HepG2 (cell line): ENCODE results near the gene KANK4. TPM values are rescaled to one million over a fixed set of nuclear protein-coding genes. Genes with fewer than 3 reads are reported as not detected.

Source experiments
- CEBPB ChIP-seq: IDR thresholded peaks from 2 replicates; pipeline ENCODE4 v1.6.1; 2011; ENCODE audit warnings: low read depth, low read length, improper control_type of control experiment, borderline replicate concordance
- CREB1 ChIP-seq, 2 experiments: fragments of 450-650 bp in 1 of 2; IDR thresholded peaks; 2 replicates each; pipeline ENCODE4 v1.6.1; 2016 to 2017; ENCODE audit warnings: control low read depth in 1 of 2, mild to moderate bottlenecking in 1 of 2, missing compliant biosample characterization in 1 of 2, missing genetic modification characterization in 1 of 2
- FLYWCH1 ChIP-seq: sonication (generic); formaldehyde crosslinking; IDR thresholded peaks from 2 replicates; pipeline ENCODE4 v1.8.1; 2023; ENCODE audit warnings: mild to moderate bottlenecking, missing genetic modification reagents
- FOXP1 ChIP-seq, 2 experiments: fragments of 450-650 bp in 1 of 2; IDR thresholded peaks; 2 replicates each; pipeline ENCODE4 v1.6.1; 2017 to 2018; ENCODE audit warnings: antibody characterized with exemption in 1 of 2
- IRF9 ChIP-seq: sonication (generic); formaldehyde crosslinking; IDR thresholded peaks from 2 replicates; pipeline ENCODE4 v1.8.0; 2022; ENCODE audit warnings: missing genetic modification reagents, mild to moderate bottlenecking, borderline replicate concordance
- KDM6A ChIP-seq: IDR thresholded peaks from 2 replicates; pipeline ENCODE4 v1.6.1; 2016; ENCODE audit warnings: low read depth
- MEIS2 ChIP-seq: sonication (generic); formaldehyde crosslinking; IDR thresholded peaks from 2 replicates; pipeline ENCODE4 v1.9.0; 2021; ENCODE audit warnings: mild to moderate bottlenecking, missing genetic modification reagents
- NCOR1 ChIP-seq: fragments of 200-600 bp; sonication (generic); IDR thresholded peaks from 2 replicates; pipeline ENCODE4 v1.7.0; 2017; ENCODE audit warnings: antibody characterized with exemption, low read length, borderline replicate concordance
- NFE2 ChIP-seq: sonication (generic); formaldehyde crosslinking; IDR thresholded peaks from 2 replicates; pipeline ENCODE4 v1.4.0; 2020; ENCODE audit warnings: missing genetic modification reagents
- SIN3A ChIP-seq: IDR thresholded peaks from 2 replicates; pipeline ENCODE4 v1.6.1; 2011; ENCODE audit warnings: low read depth, mild to moderate bottlenecking, control low read depth, low read length, borderline replicate concordance
- SPEN ChIP-seq: sonication (generic); formaldehyde crosslinking; IDR thresholded peaks from 2 replicates; pipeline ENCODE4 v1.5.1; 2020; ENCODE audit warnings: low read depth, mild to moderate bottlenecking, missing genetic modification reagents
- ZMYM4 ChIP-seq: sonication (generic); formaldehyde crosslinking; IDR thresholded peaks from 2 replicates; pipeline ENCODE4 v1.8.1; 2023; ENCODE audit warnings: mild to moderate bottlenecking, missing genetic modification reagents
- ZNF142 ChIP-seq: sonication (generic); formaldehyde crosslinking; IDR thresholded peaks from 2 replicates; pipeline ENCODE4 v1.4.0; 2020; ENCODE audit warnings: missing genetic modification reagents
- ZNF512 ChIP-seq: sonication (generic); formaldehyde crosslinking; IDR thresholded peaks from 2 replicates; pipeline ENCODE4 v1.4.0; 2020; ENCODE audit warnings: mild to moderate bottlenecking, missing genetic modification reagents
- ZNF558 ChIP-seq: sonication (generic); formaldehyde crosslinking; IDR thresholded peaks from 2 replicates; pipeline ENCODE4 v1.9.0; 2022; ENCODE audit warnings: mild to moderate bottlenecking, missing genetic modification reagents, borderline replicate concordance
- ZNF572 ChIP-seq: sonication (generic); formaldehyde crosslinking; IDR thresholded peaks from 2 replicates; pipeline ENCODE4 v1.5.1; 2020; ENCODE audit warnings: mild to moderate bottlenecking, missing genetic modification reagents
- ZNF724P ChIP-seq: sonication (generic); formaldehyde crosslinking; IDR thresholded peaks from 2 replicates; pipeline ENCODE4 v1.8.0; 2022; ENCODE audit warnings: missing genetic modification reagents, borderline replicate concordance
- ZNF800 ChIP-seq: sonication (generic); formaldehyde crosslinking; IDR thresholded peaks from 2 replicates; pipeline ENCODE4 v1.4.0; 2020; ENCODE audit warnings: missing genetic modification reagents
- polyA plus RNA-seq, 8 experiments: library from polyadenylated mRNA; depleted of rRNA in 3 of 8; stranded (reverse) in 7 of 8; unstranded in 1 of 8; fragments of >200 nt; fragmentation: Illumina TruSeq in 4 of 8; extraction: Trizol in 4 of 8; gene quantifications; 2 replicates each; pipeline versions ENCODE4 v1.2.1 to v1.2.3, GENCODE V29; 2011 to 2016; ENCODE audit warnings: low read depth in 4 of 8, missing spikeins in 1 of 8, mixed read lengths in 1 of 8; ENCODE audit not compliant: insufficient read depth in 1 of 8
- total RNA-seq, 5 experiments: library from RNA; depleted of rRNA; stranded (reverse); fragments of >200 nt; fragmentation: Illumina TruSeq; extraction: Trizol; gene quantifications; 2 replicates each; pipeline ENCODE4 v1.2.3, GENCODE V29; 2016; ENCODE audit warnings: low read depth in 1 of 5

The KANK4 gene
- total and polyA plus RNA-seq, 2 of the 13 experiments (the other 11 are each of a cell fraction or from before 2014, with no cell fraction given) = 16.1 to 25.7 TPM

- TF ChIP-seq ZNF512 (CRISPR knock-in tag) (no peak), KDM6A (CRISPR knock-in tag) (no peak), ZNF572 (CRISPR knock-in tag) (no peak), SIN3A (peak; percentile 51; the same call in 1 of the 2 replicates), ZNF800 (CRISPR knock-in tag) (peak; percentile 95; the same call in 1 of the 2 replicates), ZNF724P (CRISPR knock-in tag) (peak; percentile 87; the same call in 1 of the 2 replicates), FLYWCH1 (CRISPR knock-in tag) (no peak), SPEN (0 out of 2 replicates have a peak, but pooled peaks have one; percentile 25), CEBPB (peak; percentile 88), ZNF142 (CRISPR knock-in tag) (0 out of 2 replicates have a peak, but pooled peaks have one; percentile 40), NCOR1 (peak; percentile 60; the same call in 1 of the 2 replicates), ZNF558 (CRISPR knock-in tag) (peak; percentile 48; the same call in 1 of the 2 replicates), ZMYM4 (peak; percentile 69), MEIS2 (CRISPR knock-in tag) (peak; percentile 23; the same call in 1 of the 2 replicates), IRF9 (CRISPR knock-in tag) (0 out of 2 replicates have a peak, but pooled peaks have one; percentile 17), CREB1 (IDR thresholded peaks at IDR 0.05) (no peak), CREB1 (CRISPR knock-in tag; IDR thresholded peaks at IDR 0.05) (0 out of 2 replicates have a peak, but pooled peaks have one; percentile 28), NFE2 (CRISPR knock-in tag) (no peak), FOXP1 (IDR thresholded peaks at IDR 0.05) (no peak), FOXP1 (CRISPR knock-in tag; IDR thresholded peaks at IDR 0.05) (peak; percentile 36; the same call in 1 of the 2 replicates)
These were observed at the start of gene KANK4 (continued) for GRCh38 chr1:62318756-62319544.
